Right ventricle myocardium superior (tissue), 1 donor: ENCODE measurements around the gene LPA. TPM values are rescaled to one million over a fixed set of nuclear protein-coding genes. Genes with fewer than 3 reads are reported as not detected.
"Not testable (repeated sequence)": the region's sequence is repeated elsewhere in the genome, so short reads cannot be mapped to it uniquely, and the experiment has no call there.

Experiments
- ATAC-seq: fragments of 200-7000 bp; cut with Tn5 transposase; one replicate; pipeline ENCODE4 v1.9.1; 2020; ENCODE audit warnings: mild to moderate bottlenecking; ENCODE audit not compliant: poor library complexity
- DNase-seq: peaks from one replicate; pipeline ENCODE4 v3.0.0-alpha.2; 2020
- intact Hi-C: fragments of 100-400 bp; cut with DNase I; formaldehyde crosslinking; loops from one replicate; pipeline ENCODE4 v1.11.2; 2022
- total RNA-seq: library from RNA; stranded (reverse); fragmentation: NEBNext Ultra II Directional; extraction: Animal tissue kit (Norgen Biotek cat#: 25700); gene quantifications from one replicate; pipeline ENCODE4 v1.2.1, GENCODE V29; 2021
- donor health status: DM: no; HTN: yes; CAD: no; lungs with severe emphysema.

Gene LPA
- total RNA-seq, 1 donor from 2014 or later, result not detected

DNA sequence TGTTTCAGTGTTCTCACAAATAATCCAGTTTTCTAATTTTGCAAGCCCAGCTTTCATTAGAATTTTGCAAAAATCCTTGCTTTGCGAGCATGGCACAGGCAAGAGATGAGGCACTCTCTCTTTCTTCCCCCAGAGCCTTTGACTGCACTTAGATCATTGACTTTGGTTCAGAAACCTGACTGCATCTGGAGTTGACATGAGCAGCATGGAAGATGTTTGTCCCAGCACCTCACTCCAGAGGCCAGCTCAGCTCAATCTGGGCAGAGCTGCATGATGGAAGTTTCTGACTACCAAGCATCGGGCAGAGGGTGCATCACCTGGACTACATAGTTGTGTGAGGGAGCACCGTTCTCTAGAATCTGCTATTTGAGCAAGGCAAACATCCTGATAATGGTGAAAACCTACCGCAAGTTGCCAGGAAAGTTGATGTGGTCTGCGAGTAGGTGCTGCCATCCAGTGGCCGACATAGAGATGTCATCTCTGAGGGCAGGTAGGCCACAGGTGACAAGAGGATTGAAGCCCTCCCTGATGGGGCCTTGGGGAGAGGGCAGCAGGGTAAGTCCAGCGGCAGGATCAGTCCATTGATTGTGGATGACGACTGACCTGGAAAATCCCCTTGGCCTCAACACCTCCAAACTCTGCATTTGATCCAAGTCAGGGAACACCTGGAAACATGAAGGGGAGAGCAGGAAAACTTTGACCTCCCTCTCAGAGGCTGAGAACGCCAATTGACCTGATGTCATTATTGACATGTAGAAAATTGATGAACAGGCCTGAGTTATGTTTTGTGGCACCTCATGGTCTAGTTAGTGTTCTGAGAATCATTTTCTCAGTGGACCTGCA, 3.8 kb upstream of the LPA start:
- intact Hi-C loops, result no loop called here
- DNase-seq (no peak), ATAC-seq (no peak)

DNA sequence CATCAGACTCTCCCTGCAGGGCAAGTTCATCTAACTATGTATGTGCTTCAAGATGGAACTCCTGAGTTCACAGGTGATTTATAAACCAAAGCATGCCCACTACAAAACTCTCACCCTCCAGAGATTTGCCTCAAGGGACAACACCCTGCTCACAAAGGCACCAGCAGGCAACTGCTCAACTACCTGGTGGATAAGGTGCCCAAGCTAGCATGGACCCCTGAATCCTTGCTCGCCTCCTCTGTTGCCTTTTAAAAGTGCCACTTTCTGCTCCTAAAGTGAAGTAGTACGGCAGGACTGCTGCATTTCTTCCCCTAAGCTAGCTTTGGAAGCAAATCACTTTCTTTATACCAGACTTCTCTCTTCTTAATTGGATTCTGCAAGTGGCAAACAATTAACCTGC, 1.2 kb downstream of the LPA start:
- ATAC-seq (no peak), DNase-seq (no peak)
- intact Hi-C loops, result no loop called here

DNA sequence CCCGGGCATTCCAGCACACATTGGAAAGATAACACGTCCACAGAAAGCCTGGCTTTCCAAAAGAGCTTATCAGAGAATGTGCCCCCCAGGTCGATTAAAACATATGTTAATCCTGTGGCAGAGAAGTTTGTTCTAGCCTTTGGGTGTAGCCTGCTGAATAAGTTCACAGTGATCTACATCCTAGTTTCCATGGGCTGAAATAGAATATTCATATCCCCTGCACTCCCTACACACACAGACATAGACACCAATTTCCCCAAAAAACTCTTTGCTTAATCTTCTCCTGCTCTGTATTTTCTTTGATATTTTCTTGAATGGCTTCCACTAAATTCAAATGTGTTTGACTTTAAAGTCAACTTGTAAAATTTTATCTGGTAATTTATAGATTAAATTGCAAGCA, 1.6 kb downstream of the LPA start:
- intact Hi-C loops, result no loop called here
- ATAC-seq (no peak), DNase-seq (no peak)

DNA sequence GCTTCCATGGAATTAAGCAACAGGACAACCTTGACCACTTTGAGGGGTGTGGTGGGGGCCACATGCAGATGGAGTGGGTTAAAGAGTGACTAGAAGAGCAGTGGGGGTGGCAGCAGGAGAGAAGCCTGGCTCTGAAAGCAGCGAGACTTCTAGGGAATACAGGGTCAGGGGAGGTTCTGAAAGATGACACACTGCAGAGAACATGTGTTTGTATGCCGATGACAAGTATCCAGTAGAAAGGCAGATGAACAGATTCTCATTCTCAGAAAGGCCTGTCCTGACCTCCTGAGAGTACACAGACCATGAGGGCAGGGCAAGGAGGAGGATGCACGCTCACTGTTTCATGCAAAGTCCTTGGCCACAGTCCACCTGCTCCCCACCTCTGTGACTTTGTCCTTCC, 2.9 kb downstream of the LPA start:
- DNase-seq (no peak), ATAC-seq (no peak)
- intact Hi-C loops, result no loop called here

DNA sequence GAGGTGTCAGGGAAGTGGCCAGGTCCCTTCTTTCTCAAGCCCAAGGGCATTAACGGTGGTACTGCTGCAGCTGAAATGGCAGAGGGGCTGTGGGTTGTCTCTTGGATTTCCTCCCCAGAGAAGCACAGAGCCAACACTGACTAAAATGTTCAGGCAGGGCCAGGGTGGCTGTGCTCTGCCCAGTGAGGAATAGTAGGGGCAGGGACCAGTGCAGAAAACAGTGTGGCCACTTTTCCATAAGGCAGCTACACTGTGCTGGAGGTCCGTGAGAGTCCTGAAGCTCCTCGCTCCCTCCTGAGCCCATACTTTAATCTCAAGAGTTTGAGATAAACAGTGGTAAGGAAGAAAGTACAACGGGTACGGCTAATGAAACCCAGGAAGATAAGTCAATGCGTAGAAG, 4.5 kb downstream of the LPA start:
- ATAC-seq (no peak), DNase-seq (no peak)
- intact Hi-C loops, result no loop called here

DNA sequence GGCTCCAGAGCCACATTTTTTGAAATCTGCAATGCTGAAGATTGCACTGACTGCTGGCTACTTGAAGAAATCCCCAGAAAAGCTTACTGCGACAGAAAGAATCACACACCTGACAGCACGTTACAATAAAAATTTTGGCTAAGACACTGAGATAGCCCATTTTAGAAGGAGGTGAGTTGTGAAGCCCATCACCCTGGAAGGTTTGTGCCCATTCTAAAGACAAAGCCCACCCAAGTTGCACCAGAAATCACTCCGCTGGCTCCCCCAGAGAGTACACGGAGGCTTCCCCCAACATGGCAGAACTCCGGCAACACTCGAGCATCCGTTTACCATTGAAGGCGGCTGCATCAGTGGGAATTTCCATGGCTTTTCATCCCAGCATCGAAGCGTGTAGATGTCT, 29.4 kb downstream of the LPA start:
- intact Hi-C loops, result no loop called here
- DNase-seq (no peak), ATAC-seq (no peak)

DNA sequence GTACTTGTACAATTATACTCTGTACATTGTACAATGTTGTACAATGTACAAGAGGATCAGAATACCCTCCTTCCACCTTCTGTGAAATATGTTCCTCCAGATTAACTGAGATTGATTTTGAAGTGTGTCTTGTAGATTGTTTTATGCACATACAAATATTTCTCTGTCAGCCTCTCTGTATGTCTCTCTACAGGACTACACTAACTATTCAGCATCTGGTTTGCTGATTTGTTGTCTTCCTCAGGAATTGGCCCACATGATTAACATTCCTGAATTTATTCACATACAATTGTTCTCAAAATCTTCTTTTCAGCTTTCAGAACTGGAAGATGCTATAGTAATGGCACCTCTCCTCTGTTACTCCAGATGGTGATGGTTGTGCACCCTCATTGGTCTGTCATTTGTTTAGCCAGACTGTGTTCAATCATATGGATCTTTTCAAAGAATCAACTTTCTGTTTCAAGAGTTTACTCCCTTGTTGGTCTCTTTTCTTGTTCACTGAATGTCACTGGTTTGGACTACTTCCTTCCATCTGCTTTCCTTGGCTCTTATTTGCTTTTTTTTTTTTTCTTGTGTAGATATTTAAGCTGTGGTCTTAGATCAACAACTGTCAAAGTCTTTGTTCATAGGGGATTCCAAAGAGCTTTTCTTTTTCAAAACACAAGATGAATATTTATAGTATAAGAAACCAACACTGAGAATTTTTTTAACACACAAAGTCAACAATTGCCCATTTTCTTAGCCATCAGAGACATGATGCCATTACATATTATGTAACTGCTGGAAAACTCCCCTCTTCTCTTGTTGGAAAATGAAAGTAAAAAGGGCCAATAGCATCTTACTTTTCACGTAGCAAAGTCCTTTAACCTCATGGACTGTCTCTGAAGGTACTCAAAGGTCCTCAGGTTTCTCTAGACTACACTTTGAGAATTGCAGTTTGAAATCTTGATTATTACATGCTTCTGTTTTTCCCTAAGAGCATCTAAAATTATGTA, 67.9 kb downstream of the LPA start:
- ATAC-seq, result no peak
- intact Hi-C loops, result no loop called here
- no peak for DNase-seq

DNA sequence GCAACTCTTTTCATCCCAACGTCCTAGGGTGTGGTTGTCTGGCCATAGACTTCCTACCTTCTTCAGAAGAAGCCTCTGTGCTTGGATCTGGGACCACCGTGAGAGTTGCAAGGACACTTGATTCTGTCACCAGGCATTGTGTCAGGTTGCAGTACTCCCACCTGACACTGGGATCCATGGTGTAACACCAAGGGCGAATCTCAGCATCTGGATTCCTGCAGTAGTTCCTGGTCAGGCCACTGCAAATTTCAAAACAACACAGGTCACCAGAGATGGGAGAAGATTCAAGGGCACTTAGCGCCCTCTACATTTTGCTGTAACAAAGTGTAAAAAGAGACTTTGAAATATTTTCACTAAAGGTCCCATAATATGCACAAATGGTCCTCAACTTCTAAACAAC, 68.8 kb downstream of the LPA start:
- DNase-seq, ATAC-seq, intact Hi-C loops: not testable (repeated sequence)

DNA sequence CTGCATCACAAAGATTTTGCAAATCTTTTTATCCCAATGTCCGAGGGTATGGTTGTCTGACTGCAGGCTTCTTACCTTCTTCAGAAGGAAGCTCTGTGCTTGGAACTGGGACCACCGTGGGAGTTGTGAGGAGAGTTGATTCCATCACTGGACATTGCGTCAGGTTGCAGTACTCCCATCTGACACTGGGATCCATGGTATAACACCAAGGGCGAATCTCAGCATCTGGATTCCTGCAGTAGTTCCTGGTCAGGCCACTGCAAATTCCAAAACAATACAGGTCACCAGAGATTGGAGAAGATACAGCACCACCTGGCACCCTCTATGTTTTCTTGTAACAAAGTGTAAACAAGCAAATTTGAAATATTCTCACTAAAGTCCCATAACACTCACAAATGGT, 77.7 kb downstream of the LPA start:
- intact Hi-C loops, result no loop called here
- DNase-seq (no peak), ATAC-seq (no peak)

DNA sequence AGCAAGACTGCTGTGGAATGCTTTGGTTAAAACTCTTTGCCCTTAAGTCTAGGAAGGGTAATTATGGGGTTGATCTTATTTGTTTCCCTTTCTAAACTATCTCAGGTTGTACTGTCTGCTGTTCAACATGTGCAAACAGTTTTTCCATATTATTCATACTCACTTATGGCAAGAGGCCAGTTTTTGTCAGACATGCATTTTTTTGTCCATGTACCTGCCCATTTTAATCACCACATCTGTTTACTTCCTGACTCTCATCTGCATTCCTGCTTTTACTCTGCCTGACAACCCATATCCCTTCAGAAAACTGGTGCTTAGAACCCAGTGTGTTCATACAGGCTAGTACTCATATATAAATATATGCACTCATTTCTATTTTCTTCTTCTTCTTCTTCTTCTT, 80.3 kb downstream of the LPA start:
- DNase-seq (no peak), ATAC-seq (no peak)
- intact Hi-C loops, result no loop called here

DNA sequence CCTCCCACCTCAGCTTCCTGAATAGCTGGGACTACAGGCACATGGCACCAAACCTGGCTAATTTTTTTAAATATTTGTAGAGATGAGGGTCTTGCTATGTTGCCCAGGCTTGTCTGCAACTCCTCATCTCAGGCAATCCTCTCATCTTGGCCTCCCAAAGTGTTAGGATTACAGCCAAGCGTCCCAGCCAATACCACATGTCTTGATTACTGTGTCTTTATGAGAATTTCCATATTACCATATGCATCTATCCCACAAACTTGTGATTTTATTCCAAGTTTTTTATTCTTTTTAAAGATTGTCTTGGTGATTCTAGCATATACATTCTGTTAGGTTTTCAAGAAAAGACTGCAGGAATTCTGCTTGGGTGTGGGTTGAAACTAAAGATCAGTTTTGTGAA, 82.7 kb downstream of the LPA start:
- no peak for DNase-seq
- ATAC-seq, result no peak
- intact Hi-C loops, result no loop called here

DNA sequence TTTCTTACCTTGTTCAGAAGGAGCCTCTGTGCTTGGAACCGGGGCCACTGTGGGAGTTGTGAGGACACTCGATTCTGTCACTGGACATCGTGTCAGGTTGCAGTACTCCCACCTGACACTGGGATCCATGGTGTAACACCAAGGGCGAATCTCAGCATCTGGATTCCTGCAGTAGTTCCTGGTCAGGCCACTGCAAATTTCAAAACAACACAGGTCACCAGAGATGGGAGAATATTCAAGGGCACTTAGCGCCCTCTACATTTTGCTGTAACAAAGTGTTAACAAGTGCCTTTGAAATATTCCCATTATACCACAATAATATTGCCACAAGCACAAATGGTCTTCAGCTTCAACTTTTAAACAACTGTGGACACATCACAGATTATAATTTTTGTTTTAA, 85.6 kb downstream of the LPA start:
- DNase-seq, intact Hi-C loops, ATAC-seq: not testable (repeated sequence)

DNA sequence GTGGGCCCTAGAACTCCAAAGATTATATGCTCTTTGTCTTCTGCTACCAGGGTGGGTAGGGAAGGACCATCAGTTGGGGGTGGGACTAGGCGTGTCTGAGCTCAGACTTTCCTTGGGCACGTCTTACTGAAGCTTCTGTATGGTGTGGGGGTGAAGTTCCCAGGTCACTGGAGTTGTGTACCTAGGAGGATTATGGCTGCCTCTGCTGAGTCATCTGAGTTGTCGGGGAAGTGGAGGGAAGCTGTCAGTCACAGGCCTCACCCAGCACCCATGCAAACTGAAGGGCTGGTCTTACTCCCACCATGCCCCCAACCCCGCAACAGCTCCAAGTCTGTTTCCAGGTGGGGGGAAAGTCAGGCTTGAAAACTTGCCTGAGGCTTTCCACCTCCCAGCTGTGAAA, 90.1 kb downstream of the LPA start:
- DNase-seq, result no peak
- intact Hi-C loops, result no loop called here
- no peak for ATAC-seq

DNA sequence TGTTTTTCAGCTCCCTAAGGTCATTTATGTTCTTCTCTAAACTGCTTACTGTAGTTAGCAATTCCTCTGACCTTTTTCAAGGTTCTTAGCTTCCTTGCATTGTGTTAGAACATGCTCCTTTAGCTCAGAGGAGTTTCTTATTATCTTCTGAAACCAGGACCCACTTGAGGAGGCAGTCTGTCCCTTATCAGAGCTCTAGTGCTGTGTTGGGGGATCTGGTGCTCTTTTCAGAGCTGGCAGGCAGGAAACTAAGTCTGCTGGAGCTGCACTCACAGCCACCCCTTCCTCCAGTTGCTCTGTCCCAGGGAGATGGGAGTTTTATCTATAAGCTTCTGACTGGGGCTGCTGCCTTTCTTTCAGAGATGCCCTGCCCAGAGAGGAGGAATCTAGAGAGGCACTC, 92.9 kb downstream of the LPA start:
- intact Hi-C loops, ATAC-seq, DNase-seq: not testable (repeated sequence)

DNA sequence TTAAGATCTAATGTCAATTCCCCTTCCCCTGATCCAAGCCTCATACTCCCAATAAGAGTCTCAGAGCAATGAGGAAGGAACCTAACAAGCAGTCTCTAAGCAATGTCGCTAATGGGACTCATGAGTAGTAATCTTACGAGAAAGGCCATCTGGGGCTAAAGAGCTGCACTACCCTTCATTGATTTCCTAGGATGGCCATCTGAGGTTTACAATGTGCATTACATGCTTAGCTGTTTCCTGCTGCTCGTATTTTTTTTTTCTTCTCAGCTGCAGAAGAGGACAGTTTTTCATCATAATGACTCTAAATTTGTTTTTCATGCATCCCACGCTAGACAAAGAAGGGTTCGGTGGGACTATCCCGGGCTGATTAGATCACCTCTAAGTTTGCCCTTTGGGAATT, 119.3 kb downstream of the LPA start:
- no peak for ATAC-seq
- intact Hi-C loops, result no loop called here
- DNase-seq, result no peak

DNA sequence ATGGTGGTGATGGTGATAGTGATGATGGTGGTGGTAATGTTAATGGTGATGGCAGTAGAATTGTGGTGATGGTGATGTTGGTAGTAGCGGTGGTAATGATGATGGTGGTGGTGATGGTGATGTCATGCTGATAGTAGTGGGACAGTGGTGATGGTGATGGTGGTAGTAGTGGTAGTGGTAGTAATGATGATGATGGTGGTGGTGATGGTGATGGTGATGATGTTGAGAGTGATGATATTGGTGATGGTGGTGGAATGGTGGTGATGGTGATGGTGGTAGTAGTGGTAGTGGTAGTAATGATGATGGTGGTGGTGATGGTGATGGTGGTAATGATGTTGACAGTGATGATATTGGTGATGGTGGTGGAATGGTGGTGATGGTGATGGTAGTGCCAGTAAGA, 128.8 kb downstream of the LPA start:
- intact Hi-C loops, result no loop called here

DNA sequence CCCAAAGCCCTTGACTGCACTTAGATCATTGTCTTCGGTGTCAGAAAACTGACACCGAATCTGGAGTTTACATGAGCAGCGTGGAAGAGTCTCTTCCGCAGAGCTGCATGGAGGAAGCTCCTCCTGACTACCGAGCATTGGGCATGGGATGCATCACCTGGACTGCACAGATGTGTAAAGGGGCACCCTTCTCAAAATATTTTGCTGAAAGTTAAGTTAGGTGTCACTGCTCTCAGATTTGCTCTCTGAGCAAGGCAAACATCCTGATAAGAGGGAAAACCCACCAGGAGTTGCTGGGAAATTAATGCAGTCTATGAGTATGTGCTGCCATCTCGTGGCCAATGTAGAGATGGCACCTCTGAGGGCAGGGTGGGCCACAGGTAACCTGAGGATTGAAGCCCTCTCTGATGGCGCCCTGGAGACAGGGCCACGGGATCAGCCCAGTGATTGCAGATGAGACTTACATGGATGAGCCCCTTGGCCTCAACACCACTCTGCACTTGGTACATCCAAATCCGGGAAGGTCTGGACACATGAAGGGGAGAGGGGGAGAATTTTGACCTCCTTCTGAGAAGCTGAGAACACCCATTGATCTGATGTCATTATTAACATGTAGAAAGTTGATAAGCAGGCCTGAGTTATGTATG, 129.9 kb downstream of the LPA start:
- ATAC-seq, result peak; percentile 79
- intact Hi-C loops, result no loop called here
- peak; percentile 64 for DNase-seq

More for the DNA sequence above, 128.8 kb downstream of the LPA start:
- ATAC-seq (no peak), DNase-seq (no peak)

DNA sequence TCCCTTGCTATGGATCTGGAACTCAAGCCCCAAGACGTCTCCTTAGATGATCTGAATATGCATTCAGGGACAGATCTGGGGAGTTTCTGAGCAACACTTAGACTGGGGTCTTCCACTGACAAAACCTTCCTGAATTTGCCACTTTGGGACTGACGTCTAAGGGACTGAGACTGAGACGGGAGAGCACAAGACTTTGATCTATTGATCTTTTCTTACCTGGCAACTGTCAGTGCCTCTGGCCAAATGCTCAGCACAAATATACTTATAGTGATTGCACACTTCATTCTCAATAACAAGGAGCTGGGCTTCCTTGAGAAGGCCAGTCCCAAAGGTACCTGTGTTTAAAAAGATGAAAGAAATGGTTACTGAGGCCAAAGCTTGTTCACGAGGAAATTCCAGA, 131.8 kb downstream of the LPA start:
- DNase-seq (no peak), ATAC-seq (no peak)
- intact Hi-C loops, result no loop called here

DNA sequence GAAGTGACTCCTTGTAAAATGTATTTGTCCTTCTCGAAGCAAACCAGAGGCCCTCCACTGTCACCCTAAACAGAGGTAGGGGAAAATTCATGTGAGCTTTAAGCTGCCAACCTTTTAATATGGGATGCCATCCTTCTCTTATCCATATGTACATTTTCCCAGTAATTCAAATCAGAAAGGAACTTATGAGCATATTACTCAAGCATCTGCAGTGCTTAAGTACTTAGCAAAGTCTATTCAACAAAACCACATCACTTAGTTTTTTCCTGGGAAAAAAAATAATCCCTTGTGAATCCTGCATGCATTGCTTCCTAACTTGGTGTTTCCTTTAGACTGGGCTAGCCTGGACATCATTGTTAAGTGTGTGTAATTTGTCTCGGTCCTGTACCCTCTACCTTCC, 132.2 kb downstream of the LPA start:
- ATAC-seq (no peak), DNase-seq (no peak)
- intact Hi-C loops, result no loop called here
